IMR-90 (cell line): Measurements from ENCODE around the gene LAMB1. TPM values are rescaled to one million over a fixed set of nuclear protein-coding genes. Genes with fewer than 3 reads are reported as not detected.

ENCODE experiments used
- ATAC-seq: fragments of 200-7000 bp; cut with Tn5 transposase; 2 replicates; pipeline ENCODE4 v1.9.1; 2020; ENCODE audit warnings: low read depth, mild to moderate bottlenecking, moderate library complexity
- BruUV-seq: library from RNA; stranded (reverse); fragments of 400-500 nt; replicated peaks from 2 replicates; lab custom pipeline; 2021; lab: Mats Ljungman, UMichigan
- CTCF ChIA-PET: fragments of 300-600 bp; formaldehyde crosslinking; extraction: SDS; loops from one replicate; lab custom pipeline; 2021; ENCODE audit warnings: antibody characterized with exemption; lab: Yijun Ruan, JAX
- POLR2A ChIA-PET: fragments of 300-600 bp; sonication (Branson Sonifier 250); formaldehyde crosslinking; loops from one replicate; lab custom pipeline; 2022; ENCODE audit warnings: antibody characterized with exemption; ENCODE audit not compliant: unreplicated experiment; lab: Charles Lee
- DNase-seq: peaks from one replicate; pipeline ENCODE4 v3.0.0; 2013
- H2AFZ ChIP-seq: replicated peaks from 2 replicates; pipeline ENCODE3; 2013; ENCODE audit warnings: low read length, mild to moderate bottlenecking; ENCODE audit not compliant: poor library complexity
- H2AK5ac ChIP-seq: 2 replicates; pipeline ENCODE4 v1.6.1; 2013; ENCODE audit warnings: low read depth, low read length, inconsistent platforms
- H2AK9ac ChIP-seq: replicated peaks from 2 replicates; pipeline ENCODE3; 2013; ENCODE audit warnings: mild to moderate bottlenecking, low read depth, low read length, moderate library complexity; ENCODE audit not compliant: poor library complexity
- H2BK120ac ChIP-seq: 2 replicates; pipeline ENCODE4 v1.6.1; 2013; ENCODE audit warnings: low read depth, low read length, inconsistent platforms
- H2BK15ac ChIP-seq: 3 replicates; pipeline ENCODE4 v1.6.1; 2013; ENCODE audit warnings: low read depth, low read length, inconsistent platforms
- H2BK20ac ChIP-seq: 2 replicates; pipeline ENCODE4 v1.6.1; 2013; ENCODE audit warnings: low read depth, mild to moderate bottlenecking, inconsistent platforms, low read length, moderate library complexity
- H2BK5ac ChIP-seq: 2 replicates; pipeline ENCODE4 v1.6.1; 2013; ENCODE audit warnings: mild to moderate bottlenecking, low read depth, low read length, inconsistent platforms; ENCODE audit not compliant: poor library complexity, severe bottlenecking
- H3K14ac ChIP-seq: replicated peaks from 2 replicates; pipeline ENCODE4 v1.6.1; 2013; ENCODE audit warnings: low read depth, low read length, inconsistent platforms
- H3K18ac ChIP-seq: 2 replicates; pipeline ENCODE4 v1.6.1; 2013; ENCODE audit warnings: low read depth, low read length, control low read depth
- H3K23ac ChIP-seq: 2 replicates; pipeline ENCODE4 v1.6.1; 2013; ENCODE audit warnings: low read depth, low read length, inconsistent platforms
- H3K27ac ChIP-seq: 2 replicates; pipeline ENCODE4 v1.5.1; 2013; ENCODE audit warnings: mild to moderate bottlenecking, control low read depth, low read length; ENCODE audit not compliant: insufficient read depth
- H3K27me3 ChIP-seq: 2 replicates; pipeline ENCODE4 v1.6.1; 2013; ENCODE audit warnings: low read length; ENCODE audit not compliant: control insufficient read depth, insufficient read depth
- H3K36me3 ChIP-seq: 2 replicates; pipeline ENCODE4 v1.6.1; 2013; ENCODE audit warnings: low read length, mixed read lengths; ENCODE audit not compliant: control insufficient read depth, insufficient read depth
- H3K4ac ChIP-seq: 2 replicates; pipeline ENCODE4 v1.6.1; 2013; ENCODE audit warnings: low read depth, low read length, inconsistent platforms
- H3K4me1 ChIP-seq: 2 replicates; pipeline ENCODE4 v1.6.1; 2013; ENCODE audit warnings: low read length, mixed read lengths; ENCODE audit not compliant: control insufficient read depth, insufficient read depth
- H3K4me2 ChIP-seq: 2 replicates; pipeline ENCODE4 v1.6.1; 2013; ENCODE audit warnings: low read depth, mild to moderate bottlenecking, control low read depth, low read length, moderate library complexity
- H3K4me3 ChIP-seq: 2 replicates; pipeline ENCODE4 v1.5.1; 2013; ENCODE audit warnings: low read depth, mild to moderate bottlenecking, control low read depth, low read length, moderate library complexity; ENCODE audit not compliant: insufficient read depth
- H3K56ac ChIP-seq: 2 replicates; pipeline ENCODE4 v1.6.1; 2013; ENCODE audit warnings: low read length, inconsistent platforms; ENCODE audit not compliant: insufficient read depth; ENCODE audit errors: extremely low read depth
- H3K79me1 ChIP-seq, 2 experiments: 2 replicates each; pipeline ENCODE4 v1.6.1; 2013; ENCODE audit warnings: low read length in 2 of 2, inconsistent platforms in 1 of 2, low read depth in 1 of 2
- H3K9ac ChIP-seq: 2 replicates; pipeline ENCODE4 v1.6.1; 2013; ENCODE audit warnings: low read depth, low read length, control low read depth
- H3K9me1 ChIP-seq: 2 replicates; pipeline ENCODE4 v1.6.1; 2013; ENCODE audit warnings: low read length, inconsistent platforms; ENCODE audit not compliant: insufficient read depth
- H3K9me3 ChIP-seq: 2 replicates; pipeline ENCODE4 v1.6.1; 2013; ENCODE audit warnings: low read length; ENCODE audit not compliant: control insufficient read depth, insufficient read depth
- H4K20me1 ChIP-seq: 2 replicates; pipeline ENCODE4 v1.6.1; 2013; ENCODE audit warnings: low read length, inconsistent platforms; ENCODE audit not compliant: insufficient read depth
- H4K5ac ChIP-seq: 2 replicates; pipeline ENCODE4 v1.6.1; 2013; ENCODE audit warnings: mild to moderate bottlenecking, low read depth, low read length, control low read depth
- H4K8ac ChIP-seq, 2 experiments: 2 replicates each; pipeline ENCODE4 v1.6.1; 2013; ENCODE audit warnings: low read depth in 2 of 2, low read length in 2 of 2, control low read depth in 1 of 2, inconsistent platforms in 1 of 2
- H4K91ac ChIP-seq: 2 replicates; pipeline ENCODE4 v1.6.1; 2013; ENCODE audit warnings: low read depth, low read length, inconsistent platforms; ENCODE audit not compliant: insufficient read depth
- CEBPB ChIP-seq: IDR thresholded peaks from 2 replicates; pipeline ENCODE4 v1.6.1; 2012; ENCODE audit warnings: low read depth, low read length, improper control_type of control experiment
- CHD1 ChIP-seq: IDR thresholded peaks from 2 replicates; pipeline ENCODE4 v1.6.1; 2012; ENCODE audit warnings: low read depth, low read length, improper control_type of control experiment
- MAZ ChIP-seq: IDR thresholded peaks from 2 replicates; pipeline ENCODE4 v1.6.1; 2012; ENCODE audit warnings: low read depth, mild to moderate bottlenecking, low read length, improper control_type of control experiment, moderate library complexity, borderline replicate concordance
- MXI1 ChIP-seq: IDR thresholded peaks from 2 replicates; pipeline ENCODE4 v1.6.1; 2012; ENCODE audit warnings: low read depth, mild to moderate bottlenecking, low read length, moderate library complexity, borderline replicate concordance
- POLR2A ChIP-seq: IDR thresholded peaks from 2 replicates; pipeline ENCODE4 v1.6.1; 2012; ENCODE audit warnings: mild to moderate bottlenecking, low read depth, low read length
- RAD21 ChIP-seq: IDR thresholded peaks from 2 replicates; pipeline ENCODE4 v1.6.1; 2012; ENCODE audit warnings: low read length, improper control_type of control experiment
- RCOR1 ChIP-seq: IDR thresholded peaks from 2 replicates; pipeline ENCODE4 v1.6.1; 2012; ENCODE audit warnings: mild to moderate bottlenecking, low read length, improper control_type of control experiment; ENCODE audit not compliant: insufficient replicate concordance
- WGBS, 2 experiments: methylation state at CpG; one replicate each; pipeline versions ENCODE4 v1.1.5 to v1.1.7; 2013; ENCODE audit warnings: missing lambda C conversion rate in 2 of 2; ENCODE audit not compliant: insufficient read length in 1 of 2; ENCODE audit errors: extremely low coverage in 2 of 2; 5-methylcytosine and 5-hydroxymethylcytosine counted together
- dilution Hi-C: fragments of 300-500 bp; cut with HindIII; formaldehyde crosslinking; loops from one replicate; pipeline ENCODE4 v1.14.3; 2018; ENCODE audit warnings: low sequenced_read_pairs; ENCODE audit not compliant: unreplicated experiment
- in situ Hi-C: fragments of 300-500 bp; cut with MboI; formaldehyde crosslinking; loops from 3 replicates; pipeline ENCODE4 v1.14.3; 2019; ENCODE audit warnings: low sequenced_read_pairs, inconsistent platforms, mixed read lengths
- intact Hi-C: fragments of 100-400 bp; cut with micrococcal nuclease; formaldehyde crosslinking; loops from 2 replicates; pipeline ENCODE4 v1.10.0; 2022
- polyA plus RNA-seq, 3 experiments: library from polyadenylated mRNA; depleted of rRNA; stranded (reverse); fragments of >200 nt; gene quantifications; 2 replicates each; pipeline ENCODE4 v1.2.3, GENCODE V29; 2012; ENCODE audit warnings: low replicate concordance in 1 of 3
- total RNA-seq: library from RNA; depleted of rRNA; stranded (reverse); fragments of >200 nt; gene quantifications from 2 replicates; pipeline ENCODE4 v1.2.3, GENCODE V29; 2012

Gene LAMB1
- total and polyA plus RNA-seq, 2 of the 4 experiments (the other 2 are of a cell fraction): 114 to 117 TPM

DNA sequence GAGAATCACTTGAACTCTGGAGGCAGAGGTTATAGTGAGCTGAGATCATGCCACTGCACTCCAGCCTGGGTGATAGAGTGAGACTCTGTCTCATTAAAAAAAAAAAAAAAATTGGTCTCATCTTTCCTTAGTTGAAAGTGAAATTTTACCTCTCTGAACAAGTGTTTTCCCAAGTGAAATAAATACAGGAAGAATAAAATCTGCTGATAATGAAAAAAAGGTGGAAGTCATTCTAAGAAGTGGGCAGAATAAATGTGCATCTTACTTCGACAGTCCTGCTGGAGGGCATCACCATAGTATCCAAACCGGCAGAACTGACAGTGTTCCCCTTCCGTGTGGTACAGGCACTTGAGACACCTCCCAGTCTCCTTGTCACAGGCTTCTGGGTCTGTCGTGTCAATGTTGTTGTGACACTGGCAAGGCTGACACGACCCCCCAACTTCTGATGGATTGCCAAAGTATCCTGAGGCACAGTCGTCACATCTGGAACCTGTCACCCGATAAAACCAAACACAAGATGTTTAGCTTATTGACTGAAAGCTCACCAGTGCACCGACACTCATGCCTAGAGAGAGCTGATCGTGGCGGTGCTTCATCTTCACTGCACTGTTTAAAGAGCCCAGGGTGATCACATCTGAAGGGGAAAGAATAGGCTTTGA is 49.6 kb downstream of the LAMB1 start:
- Histone ChIP-seq H3K4me1 (peaks cover 26% of the 10 kb centered on the region), H3K18ac (no peak overlapping the region), H2AK5ac (peak overlapping the region; percentile 56; the same call in 1 of the 2 replicates), H4K8ac (peak overlapping the region in 1 of 2 experiments; percentile 44; a peak in 2 of 4 replicates), H2BK20ac (peak overlapping the region; percentile 36; the same call in 1 of the 2 replicates), H3K56ac (no peak overlapping the region), H3K36me3 (peaks cover 52% of the 10 kb centered on the region), H2AFZ (peak overlapping the region; percentile 51), H3K9me1 (peaks cover 27% of the 10 kb centered on the region), H3K4ac (peak overlapping the region; percentile 74), H3K4me2 (no peak overlapping the region), H3K9me3 (no peaks in the 10 kb centered on the region), H3K79me1 (peaks cover 10 to 44% of the 10 kb centered on the region in 2 experiments), H3K9ac (no peak overlapping the region), H3K23ac (peak overlapping the region; percentile 65), H3K14ac (peak overlapping the region; percentile 17; the same call in 1 of the 2 replicates), H2BK15ac (no peak overlapping the region), H3K4me3 (no peak overlapping the region), H2BK120ac (peak overlapping the region; percentile 72), H2BK5ac (peak overlapping the region; percentile 25), H3K27ac (peak overlapping the region; percentile 5; the same call in 1 of the 2 replicates), H3K27me3 (no peaks in the 10 kb centered on the region), H4K20me1 (peaks cover 23% of the 10 kb centered on the region), H2AK9ac (peak overlapping the region; percentile 10), H4K91ac (peak overlapping the region; percentile 22; the same call in 1 of the 2 replicates), H4K5ac (no peak overlapping the region)
- POLR2A ChIA-PET: no interaction called here
- CTCF ChIA-PET: interaction anchor here (1.1 kb wide), 1 partner anchor 8 kb away, joined by 4 read pairs; no protein-coding TSS in a partner anchor
- WGBS, 2 experiments: 43% methylated on average over 6 of the region's 10 CpGs; no CpG with 5 or more reads in 1 of the 2 experiments
- ATAC-seq (peak; percentile 4; the same call in 1 of the 2 replicates), DNase-seq (no peak)
- in situ Hi-C loops (no loop called here), intact Hi-C loops (no loop called here), dilution Hi-C loops (no loop called here)
- no TSS peak for BruUV-seq
- TF ChIP-seq MAZ: no peak
- TF ChIP-seq CHD1: no peak
- TF ChIP-seq POLR2A: no peak
- no peak for TF ChIP-seq CEBPB
- no peak for TF ChIP-seq RCOR1
- TF ChIP-seq RAD21: no peak
- no peak for TF ChIP-seq MXI1
